Testis (tissue), 3 donors: Measurements from ENCODE around the gene ADGRB3. TPM values are rescaled to one million over a fixed set of nuclear protein-coding genes. Genes with fewer than 3 reads are reported as not detected.

Experiments used
- DNase-seq: peaks from one replicate; pipeline ENCODE4 v3.0.0-alpha.2; 2019
- H3K27ac ChIP-seq, 2 donors: fragments of 200-600 bp; sonication (generic); one replicate each; pipeline ENCODE4 v1.5.1; 2019
- H3K27me3 ChIP-seq: fragments of 200-600 bp; sonication (generic); one replicate; pipeline ENCODE4 v1.5.1; 2019
- H3K36me3 ChIP-seq: fragments of 200-600 bp; sonication (generic); one replicate; pipeline ENCODE4 v1.5.1; 2017; ENCODE audit warnings: low read depth; ENCODE audit errors: missing control alignments
- H3K4me1 ChIP-seq: fragments of 200-600 bp; sonication (generic); one replicate; pipeline ENCODE4 v1.5.1; 2019
- H3K4me3 ChIP-seq, 2 donors: fragments of 200-600 bp; sonication (generic); one replicate each; pipeline ENCODE4 v1.5.1; 2017 to 2019
- H3K9me3 ChIP-seq: fragments of 200-600 bp; sonication (generic); one replicate; pipeline ENCODE4 v1.5.1; 2017
- POLR2A ChIP-seq: fragments of 450-650 bp; IDR thresholded peaks from one replicate; pipeline ENCODE4 v1.6.1; 2017; ENCODE audit warnings: antibody characterized with exemption, mild to moderate bottlenecking, moderate library complexity
- WGBS, 2 donors: methylation state at CpG; one replicate each; pipeline ENCODE4 v1.1.5; 2018; 5-methylcytosine and 5-hydroxymethylcytosine counted together
- intact Hi-C: fragments of 100-400 bp; cut with DNase I; formaldehyde crosslinking; loops from one replicate; pipeline ENCODE4 v1.15.1; 2023; ENCODE audit warnings: low total_unique reads
- polyA plus RNA-seq: library from polyadenylated mRNA; stranded (reverse); fragments of 350-450 nt; fragmentation: Illumina TruSeq; extraction: RNeasy Lipid Tissue Mini Kit (QIAGEN cat#74804); gene quantifications from one replicate; pipeline ENCODE4 v1.2.3, GENCODE V29; 2014; ENCODE audit warnings: low read depth, low replicate concordance; ENCODE audit not compliant: insufficient read depth
- total RNA-seq, 2 donors: library from RNA; depleted of rRNA; stranded (reverse); fragments of >200 nt; gene quantifications; one replicate each; pipeline ENCODE4 v1.2.3, GENCODE V29; 2016
- TF ChIP-seq, protein P1 (sequence below), 3 experiments: fragments of 450-650 bp in 2 of 3; fragments of 200-600 bp in 1 of 3; sonication (generic) in 1 of 3; IDR thresholded peaks; one replicate each; pipeline ENCODE4 v1.5.1; 2016 to 2019; ENCODE audit warnings: antibody characterized with exemption in 3 of 3, mild to moderate bottlenecking in 2 of 3, moderate library complexity in 1 of 3

The ADGRB3 gene
- total and polyA plus RNA-seq, 3 donors from 2014 or later: 3.2 to 5.7 (median 4.3) TPM

- no peak overlapping the region for H3K27ac ChIP-seq
- intact Hi-C loops: no loop called here
- no peak overlapping the region for H3K4me3 ChIP-seq
- no peak for DNase-seq
- no peaks in the 10 kb centered on the region for H3K36me3 ChIP-seq
- WGBS, 2 donors: 79 to 85% methylated on average over 1 of the region's 1 CpG
- no peaks in the 10 kb centered on the region for H3K27me3 ChIP-seq
- H3K4me1 ChIP-seq: no peaks in the 10 kb centered on the region
- H3K9me3 ChIP-seq: no peaks in the 10 kb centered on the region
- TF ChIP-seq, protein P1, sequence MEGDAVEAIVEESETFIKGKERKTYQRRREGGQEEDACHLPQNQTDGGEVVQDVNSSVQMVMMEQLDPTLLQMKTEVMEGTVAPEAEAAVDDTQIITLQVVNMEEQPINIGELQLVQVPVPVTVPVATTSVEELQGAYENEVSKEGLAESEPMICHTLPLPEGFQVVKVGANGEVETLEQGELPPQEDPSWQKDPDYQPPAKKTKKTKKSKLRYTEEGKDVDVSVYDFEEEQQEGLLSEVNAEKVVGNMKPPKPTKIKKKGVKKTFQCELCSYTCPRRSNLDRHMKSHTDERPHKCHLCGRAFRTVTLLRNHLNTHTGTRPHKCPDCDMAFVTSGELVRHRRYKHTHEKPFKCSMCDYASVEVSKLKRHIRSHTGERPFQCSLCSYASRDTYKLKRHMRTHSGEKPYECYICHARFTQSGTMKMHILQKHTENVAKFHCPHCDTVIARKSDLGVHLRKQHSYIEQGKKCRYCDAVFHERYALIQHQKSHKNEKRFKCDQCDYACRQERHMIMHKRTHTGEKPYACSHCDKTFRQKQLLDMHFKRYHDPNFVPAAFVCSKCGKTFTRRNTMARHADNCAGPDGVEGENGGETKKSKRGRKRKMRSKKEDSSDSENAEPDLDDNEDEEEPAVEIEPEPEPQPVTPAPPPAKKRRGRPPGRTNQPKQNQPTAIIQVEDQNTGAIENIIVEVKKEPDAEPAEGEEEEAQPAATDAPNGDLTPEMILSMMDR (IDR thresholded peaks at IDR 0.05): no peak
- TF ChIP-seq POLR2A: no peak
Observed at GRCh38 chr6:69059413-69059812, 424.3 kb downstream of the ADGRB3 start.

GRCh38 chr6:69061066-69061465, 426.0 kb downstream of the ADGRB3 start:
- H3K27me3 ChIP-seq: no peaks in the 10 kb centered on the region
- H3K36me3 ChIP-seq: no peaks in the 10 kb centered on the region
- no peaks in the 10 kb centered on the region for H3K9me3 ChIP-seq
- H3K4me3 ChIP-seq: no peak overlapping the region
- WGBS, 2 donors: 90% methylated on average over 4 of the region's 4 CpGs
- no peak for DNase-seq
- no peak overlapping the region for H3K27ac ChIP-seq
- TF ChIP-seq POLR2A: no peak
- TF ChIP-seq, protein P1 (IDR thresholded peaks at IDR 0.05): no peak
- intact Hi-C loops: no loop called here
- H3K4me1 ChIP-seq: no peaks in the 10 kb centered on the region

DNA sequence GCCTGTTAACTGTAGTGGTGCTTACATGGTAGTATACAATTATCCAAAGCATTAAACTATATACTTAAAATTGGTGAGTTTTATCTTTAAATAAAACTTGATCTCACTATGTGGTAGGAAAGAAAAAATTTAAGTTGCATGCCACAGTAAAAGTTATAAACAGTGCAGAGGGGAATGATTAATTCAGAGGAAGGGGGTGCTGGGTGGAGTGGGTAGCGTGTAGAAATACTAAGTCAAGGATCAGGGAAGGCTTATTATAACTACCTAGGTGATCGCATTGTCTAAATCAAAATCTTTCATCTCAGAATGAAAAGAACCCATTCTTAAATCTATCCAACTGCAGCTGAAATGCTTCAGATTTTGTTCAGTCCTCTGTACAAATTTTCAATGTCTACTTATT, 428.3 kb downstream of the ADGRB3 start:
- no peak for DNase-seq
- Histone ChIP-seq H3K36me3 (no peaks in the 10 kb centered on the region), H3K4me3 (no peak overlapping the region), H3K27me3 (no peaks in the 10 kb centered on the region), H3K4me1 (no peaks in the 10 kb centered on the region), H3K27ac (no peak overlapping the region), H3K9me3 (no peaks in the 10 kb centered on the region)
- TF ChIP-seq, protein P1 (IDR thresholded peaks at IDR 0.05): no peak
- TF ChIP-seq POLR2A: no peak
- intact Hi-C loops: no loop called here
- 94 to 98% methylated on average over 2 of the region's 2 CpGs for WGBS, 2 donors

GRCh38 chr6:69064226-69064625, 429.1 kb downstream of the ADGRB3 start:
- H3K4me3 ChIP-seq: no peak overlapping the region
- no peaks in the 10 kb centered on the region for H3K36me3 ChIP-seq
- no peak overlapping the region for H3K27ac ChIP-seq
- H3K9me3 ChIP-seq: no peaks in the 10 kb centered on the region
- TF ChIP-seq POLR2A: no peak
- TF ChIP-seq, protein P1 (IDR thresholded peaks at IDR 0.05): no peak
- intact Hi-C loops: no loop called here
- H3K27me3 ChIP-seq: no peaks in the 10 kb centered on the region
- DNase-seq: no peak
- WGBS, 2 donors: 94 to 96% methylated on average over 1 of the region's 1 CpG
- H3K4me1 ChIP-seq: no peaks in the 10 kb centered on the region

- no peak for TF ChIP-seq POLR2A
- TF ChIP-seq, protein P1 (IDR thresholded peaks at IDR 0.05): no peak
- Histone ChIP-seq H3K4me1 (no peaks in the 10 kb centered on the region), H3K27ac (no peak overlapping the region), H3K27me3 (no peaks in the 10 kb centered on the region), H3K9me3 (no peaks in the 10 kb centered on the region), H3K36me3 (no peaks in the 10 kb centered on the region), H3K4me3 (no peak overlapping the region)
- DNase-seq: no peak
- 90 to 100% methylated on average over 1 of the region's 1 CpG for WGBS, 2 donors
- intact Hi-C loops: no loop called here
Observed at GRCh38 chr6:69069881-69070280, 434.8 kb downstream of the ADGRB3 start.
